H1 (cell line): Measurements from ENCODE around the gene CLDN3. TPM values are rescaled to one million over a fixed set of nuclear protein-coding genes. Genes with fewer than 3 reads are reported as not detected.
"Not testable (repeated sequence)": the region's sequence is repeated elsewhere in the genome, so short reads cannot be mapped to it uniquely, and the experiment has no call there.

Source experiments
- CTCF ChIA-PET: fragments of 300-600 bp; sonication (Branson Sonifier 250); formaldehyde crosslinking; loops from one replicate; lab custom pipeline; 2021; ENCODE audit not compliant: partially characterized antibody; lab: Charles Lee
- POLR2A ChIA-PET: fragments of 300-600 bp; sonication (Branson Sonifier 250); formaldehyde crosslinking; loops from one replicate; lab custom pipeline; 2021; ENCODE audit warnings: inconsistent platforms; ENCODE audit not compliant: partially characterized antibody; lab: Charles Lee
- DNase-seq, 2 experiments: peaks; one replicate each; pipeline versions ENCODE4 v3.0.0 to v3.0.0-alpha.2; 2010 to 2022; ENCODE audit warnings: low spot score in 2 of 2, low read depth in 1 of 2, mixed read lengths in 1 of 2
- FAIRE-seq: peaks from 2 replicates; lab custom pipeline; 2011; peaks lifted over from hg19 to GRCh38; lab: Jason Lieb, UNC
- H2AFZ ChIP-seq: 2 replicates; pipeline ENCODE4 v1.8.1; 2012; ENCODE audit warnings: low read length, inconsistent platforms
- H2AK5ac ChIP-seq: 2 replicates; pipeline ENCODE4 v1.6.1; 2013; ENCODE audit warnings: low read depth, low read length
- H2BK120ac ChIP-seq: replicated peaks from 2 replicates; pipeline ENCODE3; 2013; ENCODE audit warnings: low read depth, low read length, inconsistent platforms
- H2BK12ac ChIP-seq: 2 replicates; pipeline ENCODE4 v1.6.1; 2013; ENCODE audit warnings: low read depth, low read length
- H2BK15ac ChIP-seq: 2 replicates; pipeline ENCODE4 v1.6.1; 2013; ENCODE audit warnings: low read length
- H2BK20ac ChIP-seq: 2 replicates; pipeline ENCODE4 v1.6.1; 2013; ENCODE audit warnings: low read length
- H2BK5ac ChIP-seq: 2 replicates; pipeline ENCODE4 v1.6.1; 2013; ENCODE audit warnings: low read depth, low read length
- H3K14ac ChIP-seq: 2 replicates; pipeline ENCODE4 v1.6.1; 2013; ENCODE audit warnings: inconsistent platforms; ENCODE audit not compliant: insufficient read length
- H3K18ac ChIP-seq: 2 replicates; pipeline ENCODE4 v1.6.1; 2013; ENCODE audit warnings: low read length; ENCODE audit errors: extremely low read depth
- H3K23ac ChIP-seq: 2 replicates; pipeline ENCODE4 v1.6.1; 2013; ENCODE audit warnings: inconsistent platforms; ENCODE audit not compliant: insufficient read length
- H3K23me2 ChIP-seq: 2 replicates; pipeline ENCODE4 v1.6.1; 2013; ENCODE audit warnings: low read depth, low read length
- H3K27ac ChIP-seq: 2 replicates; pipeline ENCODE4 v1.6.1; 2011; ENCODE audit warnings: low read depth, low read length, inconsistent platforms
- H3K27me3 ChIP-seq, 4 experiments: replicated peaks in 1 of 4; 1 replicate in 1 of 4; 2 replicates in 3 of 4; pipeline versions ENCODE4 v1.6.1 to v1.8.1; 2011 to 2013; ENCODE audit warnings: low read length in 3 of 4, mild to moderate bottlenecking in 3 of 4, inconsistent platforms in 2 of 4, mixed read lengths in 2 of 4, moderate library complexity in 1 of 4; ENCODE audit not compliant: control insufficient read depth in 3 of 4, insufficient read depth in 3 of 4; ENCODE audit errors: extremely low read depth in 1 of 4
- H3K36me3 ChIP-seq, 4 experiments: 2 replicates each; pipeline versions ENCODE4 v1.6.1 to v1.8.1; 2011 to 2013; ENCODE audit warnings: mild to moderate bottlenecking in 4 of 4, low read length in 3 of 4, moderate library complexity in 2 of 4, control low read depth in 1 of 4, inconsistent platforms in 1 of 4; ENCODE audit not compliant: insufficient read depth in 4 of 4, control insufficient read depth in 2 of 4
- H3K4ac ChIP-seq: replicated peaks from 2 replicates; pipeline ENCODE3; 2013; ENCODE audit warnings: low read length, low read depth, mixed read lengths, inconsistent platforms; ENCODE audit not compliant: insufficient read length
- H3K4me1 ChIP-seq, 4 experiments: replicated peaks in 1 of 4; 1 replicate in 1 of 4; 2 replicates in 3 of 4; pipeline versions ENCODE4 v1.6.1 to v1.8.1; 2011 to 2013; ENCODE audit warnings: low read length in 3 of 4, inconsistent platforms in 2 of 4, mixed read lengths in 1 of 4; ENCODE audit not compliant: insufficient read depth in 4 of 4, control insufficient read depth in 3 of 4
- H3K4me2 ChIP-seq, 2 experiments: 2 replicates each; pipeline versions ENCODE4 v1.6.1 to v1.8.1; 2011 to 2013; ENCODE audit warnings: low read depth in 2 of 2, low read length in 2 of 2, control low read depth in 1 of 2, inconsistent platforms in 1 of 2, mild to moderate bottlenecking in 1 of 2; ENCODE audit not compliant: insufficient read depth in 1 of 2
- H3K4me3 ChIP-seq, 4 experiments: fragments of 200-600, 300-600 bp in 1 of 4; sonication (generic), shearing (Covaris generic), sonication (Bioruptor Twin) in 1 of 4; 2 replicates each; pipeline versions ENCODE4 v1.5.1 to v1.8.1; 2011 to 2016; ENCODE audit warnings: low read length in 4 of 4, low read depth in 3 of 4, control low read depth in 2 of 4, inconsistent platforms in 2 of 4, mild to moderate bottlenecking in 2 of 4, mixed read lengths in 1 of 4, moderate library complexity in 1 of 4; ENCODE audit not compliant: insufficient read depth in 2 of 4; ENCODE audit errors: extremely low read depth in 1 of 4
- H3K56ac ChIP-seq: replicated peaks from 2 replicates; pipeline ENCODE3; 2013; ENCODE audit warnings: low read depth, mild to moderate bottlenecking, mixed read lengths, low read length, inconsistent platforms; ENCODE audit not compliant: insufficient read length
- H3K79me1 ChIP-seq: 2 replicates; pipeline ENCODE4 v1.6.1; 2013; ENCODE audit warnings: low read depth, low read length, control low read depth
- H3K79me2 ChIP-seq, 2 experiments: 2 replicates each; pipeline versions ENCODE4 v1.6.1 to v1.8.1; 2012 to 2013; ENCODE audit warnings: low read length in 2 of 2, mild to moderate bottlenecking in 2 of 2, inconsistent platforms in 1 of 2; ENCODE audit not compliant: insufficient read depth in 2 of 2, control insufficient read depth in 1 of 2
- H3K9ac ChIP-seq, 4 experiments: replicated peaks in 1 of 4; 1 replicate in 1 of 4; 2 replicates in 3 of 4; pipeline versions ENCODE4 v1.6.1 to v1.8.1; 2011 to 2013; ENCODE audit warnings: low read depth in 3 of 4, low read length in 3 of 4, control low read depth in 2 of 4, mild to moderate bottlenecking in 2 of 4, moderate library complexity in 2 of 4, inconsistent platforms in 1 of 4; ENCODE audit errors: extremely low read depth in 1 of 4
- H3K9me3 ChIP-seq, 2 experiments: 2 replicates each; pipeline versions ENCODE4 v1.6.1 to v1.8.1; 2012 to 2013; ENCODE audit warnings: mild to moderate bottlenecking in 2 of 2, moderate library complexity in 2 of 2, control low read depth in 1 of 2, inconsistent platforms in 1 of 2, low read depth in 1 of 2, low read length in 1 of 2, mixed read lengths in 1 of 2; ENCODE audit not compliant: insufficient read depth in 2 of 2
- H4K20me1 ChIP-seq, 2 experiments: replicated peaks in 1 of 2; 2 replicates each; pipeline versions ENCODE3 to v1.8.1; 2011 to 2013; ENCODE audit warnings: inconsistent platforms in 2 of 2, low read length in 2 of 2, mild to moderate bottlenecking in 1 of 2; ENCODE audit not compliant: insufficient read depth in 2 of 2, control insufficient read depth in 1 of 2
- H4K5ac ChIP-seq: 2 replicates; pipeline ENCODE4 v1.6.1; 2013; ENCODE audit warnings: low read length, low read depth, mixed read lengths, inconsistent platforms; ENCODE audit not compliant: insufficient read length
- H4K8ac ChIP-seq: 2 replicates; pipeline ENCODE4 v1.8.0; 2013; ENCODE audit warnings: mild to moderate bottlenecking, moderate library complexity, low read length, inconsistent platforms; ENCODE audit not compliant: insufficient read depth; ENCODE audit errors: extremely low read depth
- H4K91ac ChIP-seq: replicated peaks from 2 replicates; pipeline ENCODE3; 2013; ENCODE audit warnings: low read length, mixed read lengths, inconsistent platforms; ENCODE audit not compliant: insufficient read length
- WGBS, 2 experiments: shearing (Covaris generic) in 1 of 2; methylation state at CpG; one replicate each; pipeline versions ENCODE4 v1.1.6 to v1.1.7; 2013 to 2015; ENCODE audit warnings: low lambda C conversion rate in 2 of 2, mixed read lengths in 2 of 2, inconsistent platforms in 1 of 2, low coverage in 1 of 2, missing lambda C conversion rate in 1 of 2; ENCODE audit not compliant: insufficient replicate concordance in 2 of 2, insufficient coverage in 1 of 2, insufficient read length in 1 of 2; ENCODE audit errors: extremely low coverage in 1 of 2, missing lambda C conversion rate in 1 of 2; 5-methylcytosine and 5-hydroxymethylcytosine counted together
- polyA plus RNA-seq, 7 experiments: library from polyadenylated mRNA; depleted of rRNA in 3 of 7; stranded (reverse) in 5 of 7; unstranded in 2 of 7; fragments of >200 nt in 5 of 7; fragments of 200-250 nt in 2 of 7; gene quantifications; 1 replicate in 5 of 7; 2 replicates in 1 of 7; 4 replicates in 1 of 7; pipeline versions ENCODE4 v1.2.1 to v1.2.3, GENCODE V29; 2011 to 2013; ENCODE audit warnings: missing spikeins in 2 of 7, mixed read lengths in 2 of 7
- total RNA-seq: library from RNA; stranded (reverse); fragmentation: NEBNext Ultra II Directional; extraction: Animal tissue kit (Norgen Biotek cat#: 25700); gene quantifications from 2 replicates; pipeline ENCODE4 v1.2.1, GENCODE V29; 2021

The CLDN3 gene
- total and polyA plus RNA-seq, 2 of the 8 experiments (the other 6 are each of a cell fraction or from before 2014, with no cell fraction given): 19.1 to 65.2 TPM

DNA sequence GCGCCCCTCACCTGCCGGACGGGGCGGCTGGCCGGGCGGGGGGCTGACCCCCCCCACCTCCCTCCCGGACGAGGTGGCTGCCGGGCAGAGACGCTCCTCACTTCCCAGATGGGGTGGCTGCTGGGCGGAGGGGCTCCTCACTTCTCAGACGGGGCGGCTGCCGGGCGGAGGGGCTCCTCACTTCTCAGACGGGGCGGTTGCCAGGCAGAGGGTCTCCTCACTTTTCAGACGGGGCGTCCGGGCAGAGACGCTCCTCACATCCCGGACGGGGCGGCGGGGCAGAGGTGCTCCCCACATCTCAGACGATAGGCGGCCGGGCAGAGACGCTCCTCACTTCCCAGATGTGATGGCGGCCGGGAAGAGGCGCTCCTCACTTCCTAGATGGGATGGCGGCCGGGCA, 27.1 kb upstream of the CLDN3 start:
- POLR2A ChIA-PET, H3K79me1 ChIP-seq, H3K56ac ChIP-seq: not testable (repeated sequence)

DNA sequence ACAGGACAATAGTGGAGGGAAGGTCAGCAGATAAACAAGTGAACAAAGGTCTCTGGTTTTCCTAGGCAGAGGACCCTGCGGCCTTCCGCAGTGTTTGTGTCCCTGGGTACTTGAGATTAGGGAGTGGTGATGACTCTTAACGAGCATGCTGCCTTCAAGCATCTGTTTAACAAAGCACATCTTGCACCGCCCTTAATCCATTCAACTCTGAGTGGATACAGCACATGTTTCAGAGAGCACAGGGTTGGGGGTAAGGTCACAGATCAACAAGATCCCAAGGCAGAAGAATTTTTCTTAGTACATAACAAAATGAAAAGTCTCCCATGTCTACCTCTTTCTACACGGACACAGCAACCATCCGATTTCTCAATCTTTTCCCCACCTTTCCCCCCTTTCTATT, 26.6 kb upstream of the CLDN3 start:
- not testable (repeated sequence) for H3K36me3 ChIP-seq, H3K27ac ChIP-seq, H3K56ac ChIP-seq, H2BK15ac ChIP-seq, H3K9ac ChIP-seq, H4K20me1 ChIP-seq, FAIRE-seq, H3K4ac ChIP-seq, H3K4me1 ChIP-seq, H2BK120ac ChIP-seq, H3K14ac ChIP-seq, H3K9me3 ChIP-seq, H3K79me1 ChIP-seq, H3K4me2 ChIP-seq, H2BK5ac ChIP-seq, H4K8ac ChIP-seq, H3K23me2 ChIP-seq, H3K27me3 ChIP-seq, H2AK5ac ChIP-seq, H4K5ac ChIP-seq, H3K4me3 ChIP-seq, H2BK12ac ChIP-seq, H3K79me2 ChIP-seq, H2AFZ ChIP-seq, H3K18ac ChIP-seq, H2BK20ac ChIP-seq, H4K91ac ChIP-seq, H3K23ac ChIP-seq
- CTCF ChIA-PET: interaction anchor here (0.7 to 1.3 kb wide), 2 partner anchors 13 to 33 kb away, joined by 3 read pairs; no protein-coding TSS in a partner anchor
- WGBS, 2 experiments: 62% methylated on average over 2 of the region's 6 CpGs; no CpG with 5 or more reads in 1 of the 2 experiments
- DNase-seq: peak in 1 of 2 experiments; percentile 11
- POLR2A ChIA-PET: interaction anchor here (0.7 to 1.2 kb wide), 2 partner anchors 37 to 62 kb away, joined by 3 read pairs; no protein-coding TSS in a partner anchor

More for the DNA sequence above, 27.1 kb upstream of the CLDN3 start:
- H3K9ac ChIP-seq, H3K14ac ChIP-seq, H2AK5ac ChIP-seq, H3K27ac ChIP-seq, H2BK120ac ChIP-seq, H3K4me1 ChIP-seq, H4K8ac ChIP-seq, H3K23me2 ChIP-seq, H2BK20ac ChIP-seq, H2BK15ac ChIP-seq, H3K36me3 ChIP-seq, H4K91ac ChIP-seq, H2BK12ac ChIP-seq, H3K23ac ChIP-seq, H4K5ac ChIP-seq, H2AFZ ChIP-seq, H3K4me2 ChIP-seq, H3K27me3 ChIP-seq, H3K4ac ChIP-seq, H3K79me2 ChIP-seq, H3K4me3 ChIP-seq, H4K20me1 ChIP-seq, FAIRE-seq, H2BK5ac ChIP-seq, H3K9me3 ChIP-seq, H3K18ac ChIP-seq, CTCF ChIA-PET: not testable (repeated sequence)
- WGBS, 2 experiments: 93% methylated on average over 3 of the region's 34 CpGs; no CpG with 5 or more reads in 1 of the 2 experiments
- peak in 1 of 2 experiments; percentile 33 for DNase-seq
